Measurements from ENCODE around the gene RFFL. TPM values are rescaled to one million over a fixed set of nuclear protein-coding genes. Genes with fewer than 3 reads are reported as not detected.

The RFFL gene
- total RNA-seq, 2 donors from 2014 or later: 46.6 to 51.3 TPM

- H3K27me3 ChIP-seq (replicated peaks; ENCODE audit: insufficient read depth): no peaks in the 10 kb centered on the region
- peak overlapping the region in 1 of 2 donors; percentile 92 for H3K27ac ChIP-seq
- no peak for TF ChIP-seq POLR2A (IDR thresholded peaks at IDR 0.05)
- TF ChIP-seq CTCF (IDR thresholded peaks at IDR 0.05): no peak
- TF ChIP-seq POLR2AphosphoS5 (IDR thresholded peaks at IDR 0.05): no peak
- DNase-seq (ENCODE audit: low spot score): no peak
- intact Hi-C loops (cut with DNase I): no loop called here
- H3K4me1 ChIP-seq (replicated peaks): peaks cover 27% of the 10 kb centered on the region
- peaks cover 0 to 7% of the 10 kb centered on the region in 2 donors for H3K36me3 ChIP-seq
- 98% methylated on average over 2 of the region's 2 CpGs for WGBS
- no peaks in the 10 kb centered on the region for H3K9me3 ChIP-seq
- no peak overlapping the region for H3K4me3 ChIP-seq
Measured at GRCh38 chr17:34999456-34999855, 64.1 kb downstream of the RFFL start.

GRCh38 chr17:34998205-34998604, 65.3 kb downstream of the RFFL start:
- intact Hi-C loops (cut with DNase I): no loop called here
- Histone ChIP-seq H3K4me1 (replicated peaks) (peaks cover 25% of the 10 kb centered on the region), H3K36me3 (no peaks in the 10 kb centered on the region), H3K4me3 (no peak overlapping the region), H3K9me3 (no peaks in the 10 kb centered on the region), H3K27me3 (replicated peaks; ENCODE audit: insufficient read depth) (no peaks in the 10 kb centered on the region), H3K27ac (peak overlapping the region; percentile 84 to 92)
- WGBS: 64% methylated on average over 5 of the region's 5 CpGs
- peak; percentile 49 for DNase-seq (ENCODE audit: low spot score)
- TF ChIP-seq POLR2AphosphoS5 (IDR thresholded peaks at IDR 0.05): peak; percentile 31
- no peak for TF ChIP-seq POLR2A (IDR thresholded peaks at IDR 0.05)
- TF ChIP-seq CTCF (IDR thresholded peaks at IDR 0.05): peak in 3 of 4 experiments; percentile 61 to 72 (median 72)

- Histone ChIP-seq H3K27ac (peak overlapping the region; percentile 84 to 92), H3K36me3 (no peaks in the 10 kb centered on the region)
- intact Hi-C loops (cut with DNase I): no loop called here
Measured at GRCh38 chr17:34997355-34997862, 66.1 kb downstream of the RFFL start.

GRCh38 chr17:34996422-34997285, 66.9 kb downstream of the RFFL start:
- H3K4me1 ChIP-seq (replicated peaks): peaks cover 19% of the 10 kb centered on the region
- TF ChIP-seq POLR2A (IDR thresholded peaks at IDR 0.05) (no peak), POLR2AphosphoS5 (IDR thresholded peaks at IDR 0.05) (peak; percentile 80)
- no peaks in the 10 kb centered on the region for H3K9me3 ChIP-seq
- DNase-seq (ENCODE audit: low spot score): peak; percentile 27
- 43% methylated on average over 3 of the region's 3 CpGs for WGBS
- H3K27me3 ChIP-seq (replicated peaks; ENCODE audit: insufficient read depth): no peaks in the 10 kb centered on the region
- no peaks in the 10 kb centered on the region for H3K36me3 ChIP-seq
- peak overlapping the region; percentile 84 to 92 for H3K27ac ChIP-seq
- intact Hi-C loops (cut with DNase I): no loop called here
- no peak overlapping the region for H3K4me3 ChIP-seq

More at GRCh38 chr17:34997355-34997862, 66.1 kb downstream of the RFFL start:
- H3K27me3 ChIP-seq (replicated peaks; ENCODE audit: insufficient read depth): no peaks in the 10 kb centered on the region
- no peaks in the 10 kb centered on the region for H3K9me3 ChIP-seq
- DNase-seq (ENCODE audit: low spot score): peak; percentile 94
- WGBS: 28% methylated on average over 11 of the region's 11 CpGs
- no peak overlapping the region for H3K4me3 ChIP-seq
- TF ChIP-seq CTCF (IDR thresholded peaks at IDR 0.05): no peak
- TF ChIP-seq POLR2A (IDR thresholded peaks at IDR 0.05): no peak
- TF ChIP-seq POLR2AphosphoS5 (IDR thresholded peaks at IDR 0.05): peak; percentile 90
- H3K4me1 ChIP-seq (replicated peaks): peaks cover 19% of the 10 kb centered on the region

GRCh38 chr17:34993031-34993430, 70.5 kb downstream of the RFFL start:
- Histone ChIP-seq H3K9me3 (no peaks in the 10 kb centered on the region), H3K4me1 (replicated peaks) (peaks cover 20% of the 10 kb centered on the region), H3K27ac (no peak overlapping the region), H3K27me3 (replicated peaks; ENCODE audit: insufficient read depth) (no peaks in the 10 kb centered on the region), H3K4me3 (no peak overlapping the region), H3K36me3 (no peaks in the 10 kb centered on the region)
- TF ChIP-seq CTCF (IDR thresholded peaks at IDR 0.05): no peak
- WGBS: 85% methylated on average over 2 of the region's 2 CpGs
- intact Hi-C loops (cut with DNase I): no loop called here
- no peak for DNase-seq (ENCODE audit: low spot score)

Data from prostate gland (tissue), 2 donors.